HepG2 (cell line): ENCODE measurements around the gene RTKN2. TPM values are rescaled to one million over a fixed set of nuclear protein-coding genes. Genes with fewer than 3 reads are reported as not detected.

Experiments
- ATAC-seq: fragments of 200-7000 bp; cut with Tn5 transposase; 3 replicates; pipeline ENCODE4 v1.9.1; 2020; ENCODE audit warnings: mild to moderate bottlenecking, moderate library complexity
- BruUV-seq: library from RNA; stranded (reverse); fragments of 400-500 nt; replicated peaks from 2 replicates; lab custom pipeline; 2021; lab: Mats Ljungman, UMichigan
- CTCF ChIA-PET: fragments of 300-600 bp; formaldehyde crosslinking; extraction: SDS; loops from one replicate; lab custom pipeline; 2021; ENCODE audit warnings: low total read pairs, inconsistent platforms, low intra/inter-chr PET ratio; lab: Yijun Ruan, JAX
- POLR2A ChIA-PET: fragments of 350-600 bp; sonication (Branson Sonifier 250); formaldehyde crosslinking; loops from one replicate; lab custom pipeline; 2020; ENCODE audit warnings: antibody characterized with exemption, inconsistent platforms; lab: Yijun Ruan, JAX
- DNase-seq: peaks from one replicate; pipeline ENCODE4 v3.0.0-alpha.2; 2015; ENCODE audit warnings: low spot score
- FAIRE-seq: peaks from 3 replicates; lab custom pipeline; 2011; peaks lifted over from hg19 to GRCh38; lab: Jason Lieb, UNC
- H2AFZ ChIP-seq: one replicate; pipeline ENCODE4 v1.6.1; 2011; ENCODE audit warnings: low read length, inconsistent platforms
- H3K27ac ChIP-seq: fragments of 300-600 bp; 3 replicates; pipeline ENCODE4 v1.8.0; 2011; ENCODE audit warnings: mixed run types, mild to moderate bottlenecking, mixed read lengths, low read length, inconsistent platforms; ENCODE audit not compliant: insufficient read depth; ENCODE audit errors: extremely low read length
- H3K27me3 ChIP-seq, 2 experiments: fragments of 200-600 bp in 1 of 2; 2 replicates in 1 of 2; 3 replicates in 1 of 2; pipeline versions ENCODE4 v1.6.0 to v1.8.0; 2011; ENCODE audit warnings: low read length in 2 of 2, mild to moderate bottlenecking in 2 of 2, moderate library complexity in 2 of 2, inconsistent platforms in 1 of 2; ENCODE audit not compliant: insufficient read depth in 2 of 2, control insufficient read depth in 1 of 2
- H3K36me3 ChIP-seq, 2 experiments: fragments of 200-600 bp in 1 of 2; replicated peaks in 1 of 2; 2 replicates in 1 of 2; 3 replicates in 1 of 2; pipeline versions ENCODE4 v1.5.1 to v1.8.0; 2011; ENCODE audit warnings: low read length in 2 of 2, inconsistent platforms in 1 of 2; ENCODE audit not compliant: insufficient read depth in 2 of 2, control insufficient read depth in 1 of 2
- H3K4me1 ChIP-seq: 2 replicates; pipeline ENCODE4 v1.5.1; 2012; ENCODE audit warnings: low read length, inconsistent platforms; ENCODE audit not compliant: insufficient read depth
- H3K4me2 ChIP-seq: 2 replicates; pipeline ENCODE4 v1.6.0; 2011; ENCODE audit warnings: low read depth, low read length, inconsistent platforms
- H3K4me3 ChIP-seq, 3 experiments: fragments of 200-600 bp in 1 of 3; sonication (generic), shearing (Covaris generic) in 1 of 3; replicated peaks in 1 of 3; 2 replicates each; pipeline ENCODE4 v1.5.1; 2011 to 2016; ENCODE audit warnings: low read length in 3 of 3, inconsistent platforms in 2 of 3, low read depth in 2 of 3, mild to moderate bottlenecking in 2 of 3, control low read depth in 1 of 3, mixed read lengths in 1 of 3; ENCODE audit not compliant: insufficient read depth in 1 of 3
- H3K79me2 ChIP-seq: one replicate; pipeline ENCODE4 v1.6.1; 2011; ENCODE audit warnings: low read length, inconsistent platforms; ENCODE audit not compliant: insufficient read depth
- H3K9ac ChIP-seq: 2 replicates; pipeline ENCODE4 v1.6.0; 2011; ENCODE audit warnings: mild to moderate bottlenecking, low read depth, low read length, inconsistent platforms; ENCODE audit not compliant: insufficient read depth
- H3K9me3 ChIP-seq: 2 replicates; pipeline ENCODE4 v1.5.1; 2012; ENCODE audit warnings: mild to moderate bottlenecking, low read length
- H4K20me1 ChIP-seq: 2 replicates; pipeline ENCODE4 v1.6.0; 2011; ENCODE audit warnings: inconsistent platforms, mild to moderate bottlenecking, low read length, moderate library complexity; ENCODE audit not compliant: insufficient read depth
- ATF6 ChIP-seq: sonication (generic); formaldehyde crosslinking; conservative IDR thresholded peaks from 2 replicates; pipeline ENCODE4 v1.4.0; 2020; ENCODE audit warnings: missing genetic modification reagents
- HIVEP1 ChIP-seq: sonication (generic); formaldehyde crosslinking; IDR thresholded peaks from 2 replicates; pipeline ENCODE4 v1.4.0; 2020; ENCODE audit warnings: mild to moderate bottlenecking, missing genetic modification reagents
- PTBP1 ChIP-seq: fragments of 200-400 bp; formaldehyde crosslinking; IDR thresholded peaks from 2 replicates; pipeline ENCODE4 v1.6.1; 2018; ENCODE audit warnings: low read length, low read depth; ENCODE audit not compliant: poor library complexity, severe bottlenecking
- ZMYM4 ChIP-seq: sonication (generic); formaldehyde crosslinking; IDR thresholded peaks from 2 replicates; pipeline ENCODE4 v1.8.1; 2023; ENCODE audit warnings: mild to moderate bottlenecking, missing genetic modification reagents
- ZNF546 ChIP-seq: sonication (generic); formaldehyde crosslinking; conservative IDR thresholded peaks from 2 replicates; pipeline ENCODE4 v1.8.1; 2023; ENCODE audit warnings: mild to moderate bottlenecking, missing genetic modification reagents
- ZNF646 ChIP-seq: sonication (generic); formaldehyde crosslinking; IDR thresholded peaks from 2 replicates; pipeline ENCODE4 v1.9.0; 2021; ENCODE audit warnings: mild to moderate bottlenecking, missing genetic modification reagents
- ZNF775 ChIP-seq: sonication (generic); formaldehyde crosslinking; IDR thresholded peaks from 2 replicates; pipeline ENCODE4 v1.4.0; 2020; ENCODE audit warnings: missing genetic modification reagents, mild to moderate bottlenecking, moderate library complexity, borderline replicate concordance
- ZNF792 ChIP-seq: IDR thresholded peaks from 2 replicates; pipeline ENCODE4 v1.6.1; 2016
- WGBS: methylation state at CpG from one replicate; pipeline ENCODE4 v1.1.6; 2017; ENCODE audit warnings: low lambda C conversion rate; 5-methylcytosine and 5-hydroxymethylcytosine counted together
- in situ Hi-C: cut with HindIII; loops from 2 replicates; pipeline ENCODE4 v1.10.0; 2017; ENCODE audit warnings: low pct_unique_long_range_greater_than_20kb; ENCODE audit not compliant: extremely low pct_ligation_motif_present
- intact Hi-C: fragments of 100-400 bp; cut with micrococcal nuclease; formaldehyde crosslinking; loops from one replicate; pipeline ENCODE4 v1.10.0; 2022; ENCODE audit not compliant: unreplicated experiment
- polyA plus RNA-seq, 8 experiments: library from polyadenylated mRNA; depleted of rRNA in 3 of 8; stranded (reverse) in 7 of 8; unstranded in 1 of 8; fragments of >200 nt; fragmentation: Illumina TruSeq in 4 of 8; extraction: Trizol in 4 of 8; gene quantifications; 2 replicates each; pipeline versions ENCODE4 v1.2.1 to v1.2.3, GENCODE V29; 2011 to 2016; ENCODE audit warnings: low read depth in 4 of 8, missing spikeins in 1 of 8, mixed read lengths in 1 of 8; ENCODE audit not compliant: insufficient read depth in 1 of 8
- total RNA-seq, 5 experiments: library from RNA; depleted of rRNA; stranded (reverse); fragments of >200 nt; fragmentation: Illumina TruSeq; extraction: Trizol; gene quantifications; 2 replicates each; pipeline ENCODE4 v1.2.3, GENCODE V29; 2016; ENCODE audit warnings: low read depth in 1 of 5
- TF ChIP-seq, protein P1 (sequence below): sonication (generic); formaldehyde crosslinking; IDR thresholded peaks from 2 replicates; pipeline ENCODE4 v1.5.1; 2020; ENCODE audit warnings: mild to moderate bottlenecking, moderate library complexity, missing genetic modification reagents
- TF ChIP-seq, protein P2 (sequence below): IDR thresholded peaks from 2 replicates; pipeline ENCODE4 v1.6.1; 2012; ENCODE audit warnings: low read depth, low read length, improper control_type of control experiment

Gene RTKN2
- total and polyA plus RNA-seq, 2 of the 13 experiments (the other 11 are each of a cell fraction or from before 2014, with no cell fraction given): 2.2 to 7.0 TPM

GRCh38 chr10:62157601-62158000, 111.0 kb downstream of the RTKN2 start:
- BruUV-seq: no TSS peak
- H3K4me2 ChIP-seq: no peak overlapping the region
- peaks cover 12% of the 10 kb centered on the region; the same call in 1 of the 2 replicates for H3K4me1 ChIP-seq
- no peaks in the 10 kb centered on the region for H3K9me3 ChIP-seq
- H3K27me3 ChIP-seq: 0 out of 5 replicates have a peak, but pooled peaks cover 0 to 1% of the 10 kb centered on the region in 2 experiments
- no peaks in the 10 kb centered on the region for H4K20me1 ChIP-seq
- DNase-seq (no peak), FAIRE-seq (no peak), ATAC-seq (no peak)
- in situ Hi-C loops: no loop called here
- no peak overlapping the region for H3K9ac ChIP-seq
- intact Hi-C loops: no loop called here
- H3K79me2 ChIP-seq: no peaks in the 10 kb centered on the region
- no peaks in the 10 kb centered on the region for H3K36me3 ChIP-seq
- no peak overlapping the region for H3K27ac ChIP-seq
- H3K4me3 ChIP-seq: no peak overlapping the region
- no peak overlapping the region for H2AFZ ChIP-seq
- 57% methylated on average over 3 of the region's 3 CpGs for WGBS
- ChIA-PET CTCF (no interaction called here), POLR2A (no interaction called here)
- TF ChIP-seq ZMYM4 (no peak), ZNF646 (CRISPR knock-in tag) (no peak), ATF6 (no peak), HIVEP1 (CRISPR knock-in tag) (no peak), ZNF775 (CRISPR knock-in tag) (no peak), ZNF792 (CRISPR knock-in tag) (no peak), ZNF546 (CRISPR knock-in tag) (no peak), PTBP1 (no peak)
- TF ChIP-seq, protein P1, sequence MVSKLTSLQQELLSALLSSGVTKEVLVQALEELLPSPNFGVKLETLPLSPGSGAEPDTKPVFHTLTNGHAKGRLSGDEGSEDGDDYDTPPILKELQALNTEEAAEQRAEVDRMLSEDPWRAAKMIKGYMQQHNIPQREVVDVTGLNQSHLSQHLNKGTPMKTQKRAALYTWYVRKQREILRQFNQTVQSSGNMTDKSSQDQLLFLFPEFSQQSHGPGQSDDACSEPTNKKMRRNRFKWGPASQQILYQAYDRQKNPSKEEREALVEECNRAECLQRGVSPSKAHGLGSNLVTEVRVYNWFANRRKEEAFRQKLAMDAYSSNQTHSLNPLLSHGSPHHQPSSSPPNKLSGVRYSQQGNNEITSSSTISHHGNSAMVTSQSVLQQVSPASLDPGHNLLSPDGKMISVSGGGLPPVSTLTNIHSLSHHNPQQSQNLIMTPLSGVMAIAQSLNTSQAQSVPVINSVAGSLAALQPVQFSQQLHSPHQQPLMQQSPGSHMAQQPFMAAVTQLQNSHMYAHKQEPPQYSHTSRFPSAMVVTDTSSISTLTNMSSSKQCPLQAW: no peak
- TF ChIP-seq, protein P2, sequence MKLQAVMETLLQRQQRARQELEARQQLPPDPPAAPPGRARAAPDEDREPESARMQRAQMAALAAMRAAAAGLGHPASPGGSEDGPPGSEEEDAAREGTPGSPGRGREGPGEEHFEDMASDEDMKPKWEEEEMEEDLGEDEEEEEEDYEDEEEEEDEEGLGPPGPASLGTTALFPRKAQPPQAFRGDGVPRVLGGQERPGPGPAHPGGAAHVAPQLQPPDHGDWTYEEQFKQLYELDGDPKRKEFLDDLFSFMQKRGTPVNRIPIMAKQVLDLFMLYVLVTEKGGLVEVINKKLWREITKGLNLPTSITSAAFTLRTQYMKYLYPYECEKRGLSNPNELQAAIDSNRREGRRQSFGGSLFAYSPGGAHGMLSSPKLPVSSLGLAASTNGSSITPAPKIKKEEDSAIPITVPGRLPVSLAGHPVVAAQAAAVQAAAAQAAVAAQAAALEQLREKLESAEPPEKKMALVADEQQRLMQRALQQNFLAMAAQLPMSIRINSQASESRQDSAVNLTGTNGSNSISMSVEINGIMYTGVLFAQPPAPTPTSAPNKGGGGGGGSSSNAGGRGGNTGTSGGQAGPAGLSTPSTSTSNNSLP: no peak
